HUES48 (cell line): ENCODE measurements around the gene ACAT1.
"Not testable (repeated sequence)": the region's sequence is repeated elsewhere in the genome, so short reads cannot be mapped to it uniquely, and the experiment has no call there.

Experiments
- H3K27ac ChIP-seq: one replicate; pipeline ENCODE4 v1.7.0; 2013; ENCODE audit warnings: low read depth, low read length, inconsistent platforms
- H3K27me3 ChIP-seq: 2 replicates; pipeline ENCODE4 v1.6.1; 2013; ENCODE audit warnings: mild to moderate bottlenecking, low read length; ENCODE audit not compliant: control insufficient read depth, insufficient read depth
- H3K36me3 ChIP-seq: 2 replicates; pipeline ENCODE4 v1.6.1; 2013; ENCODE audit warnings: low read length; ENCODE audit not compliant: control insufficient read depth, insufficient read depth
- H3K4me1 ChIP-seq: 2 replicates; pipeline ENCODE4 v1.6.1; 2013; ENCODE audit warnings: mild to moderate bottlenecking, low read length; ENCODE audit not compliant: control insufficient read depth, insufficient read depth
- H3K4me3 ChIP-seq: 2 replicates; pipeline ENCODE4 v1.5.1; 2013; ENCODE audit warnings: mild to moderate bottlenecking, low read depth, low read length
- H3K9ac ChIP-seq: 2 replicates; pipeline ENCODE4 v1.6.1; 2013; ENCODE audit warnings: mild to moderate bottlenecking, low read depth, low read length, moderate library complexity
- H3K9me3 ChIP-seq: 2 replicates; pipeline ENCODE4 v1.6.1; 2013; ENCODE audit warnings: low read length; ENCODE audit not compliant: control insufficient read depth, insufficient read depth

The ACAT1 gene

GRCh38 chr11:108117746-108118371 is 3.5 kb upstream of the ACAT1 start:
- Histone ChIP-seq H3K9me3 (no peaks in the 10 kb centered on the region), H3K27ac (no peak overlapping the region), H3K27me3 (peaks cover 5% of the 10 kb centered on the region; the same call in 1 of the 2 replicates), H3K4me3 (no peak overlapping the region), H3K36me3 (no peaks in the 10 kb centered on the region), H3K4me1 (peaks cover 6% of the 10 kb centered on the region; the same call in 1 of the 2 replicates), H3K9ac (no peak overlapping the region)

GRCh38 chr11:108120936-108121273 is 462 bp upstream of the ACAT1 start:
- not testable (repeated sequence) for H3K27ac ChIP-seq, H3K36me3 ChIP-seq, H3K27me3 ChIP-seq, H3K9ac ChIP-seq, H3K9me3 ChIP-seq, H3K4me1 ChIP-seq
- peak overlapping the region; percentile 72 for H3K4me3 ChIP-seq

DNA sequence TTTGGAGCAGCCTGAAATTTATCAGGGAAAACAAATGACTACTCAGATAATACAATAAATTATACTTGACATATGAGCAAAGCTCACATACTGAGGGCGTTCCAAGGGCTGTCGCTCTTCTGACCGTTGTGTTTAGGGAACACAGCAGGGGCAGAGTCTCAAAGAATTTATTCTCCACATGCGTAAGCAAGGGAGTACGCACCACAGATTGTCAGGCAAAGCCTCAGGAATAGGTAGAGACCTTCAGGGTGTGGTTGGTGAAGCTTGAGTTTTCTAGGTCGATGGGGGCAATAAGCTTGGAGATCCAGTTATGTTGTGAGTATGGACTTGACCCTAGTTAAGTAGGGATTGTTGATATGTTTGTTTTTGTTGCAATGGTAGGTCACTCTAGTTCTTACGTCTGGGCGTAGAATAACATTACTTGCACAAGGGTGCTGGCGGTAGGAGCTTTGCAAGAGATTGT is 830 bp downstream of the ACAT1 start:
- no peaks in the 10 kb centered on the region for H3K4me1 ChIP-seq
- no peaks in the 10 kb centered on the region for H3K36me3 ChIP-seq
- H3K27me3 ChIP-seq, result peaks cover 5% of the 10 kb centered on the region; the same call in 1 of the 2 replicates
- peak overlapping the region; percentile 72 for H3K4me3 ChIP-seq
- H3K9me3 ChIP-seq, result no peaks in the 10 kb centered on the region
- H3K9ac ChIP-seq, result no peak overlapping the region
- no peak overlapping the region for H3K27ac ChIP-seq

GRCh38 chr11:108125096-108125495 is 3.7 kb downstream of the ACAT1 start:
- Histone ChIP-seq H3K4me3 (no peak overlapping the region), H3K27me3 (peaks cover 5% of the 10 kb centered on the region; the same call in 1 of the 2 replicates), H3K36me3 (no peaks in the 10 kb centered on the region), H3K27ac (no peak overlapping the region), H3K9ac (no peak overlapping the region), H3K4me1 (no peaks in the 10 kb centered on the region), H3K9me3 (no peaks in the 10 kb centered on the region)

DNA sequence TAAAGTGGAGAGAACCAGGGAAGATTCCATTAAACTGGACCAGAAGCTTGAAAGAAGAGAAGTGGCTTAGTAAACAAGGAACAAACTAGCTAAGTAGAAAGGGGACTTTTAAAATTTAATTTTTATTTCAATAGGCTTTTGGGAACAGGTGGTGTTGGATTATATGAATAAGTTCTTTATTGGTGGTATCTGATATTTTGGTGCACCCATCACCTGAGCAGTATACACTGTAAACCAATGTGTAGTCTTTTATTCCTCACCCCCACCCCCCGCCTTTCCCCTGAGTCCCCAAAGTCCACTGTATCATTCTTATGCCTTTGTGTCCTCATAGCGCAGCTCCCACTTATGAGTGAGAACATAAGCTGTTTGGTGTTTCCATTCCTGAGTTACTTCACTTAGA is 7.4 kb downstream of the ACAT1 start:
- H3K27me3 ChIP-seq, result no peaks in the 10 kb centered on the region
- H3K9me3 ChIP-seq, result no peaks in the 10 kb centered on the region
- no peak overlapping the region for H3K27ac ChIP-seq
- H3K4me3 ChIP-seq, result no peak overlapping the region
- no peaks in the 10 kb centered on the region for H3K4me1 ChIP-seq
- H3K9ac ChIP-seq, result no peak overlapping the region
- no peaks in the 10 kb centered on the region; the same call in 1 of the 2 replicates for H3K36me3 ChIP-seq

- H3K9ac ChIP-seq, result no peak overlapping the region
- H3K27me3 ChIP-seq, result no peaks in the 10 kb centered on the region
- no peaks in the 10 kb centered on the region for H3K4me1 ChIP-seq
- H3K27ac ChIP-seq, result no peak overlapping the region
- no peaks in the 10 kb centered on the region for H3K9me3 ChIP-seq
- no peak overlapping the region for H3K4me3 ChIP-seq
- H3K36me3 ChIP-seq, result peaks cover 10% of the 10 kb centered on the region; the same call in 1 of the 2 replicates
Measured at GRCh38 chr11:108131993-108132392, 10.6 kb downstream of the ACAT1 start.

- H3K9me3 ChIP-seq, H3K27me3 ChIP-seq, H3K9ac ChIP-seq, H3K36me3 ChIP-seq, H3K4me1 ChIP-seq, H3K4me3 ChIP-seq, H3K27ac ChIP-seq: not testable (repeated sequence)
Measured at GRCh38 chr11:108132993-108133538, 11.7 kb downstream of the ACAT1 start.

- H3K27ac ChIP-seq, result no peak overlapping the region
- no peaks in the 10 kb centered on the region for H3K9me3 ChIP-seq
- peaks cover 16% of the 10 kb centered on the region; the same call in 1 of the 2 replicates for H3K36me3 ChIP-seq
- H3K27me3 ChIP-seq, result no peaks in the 10 kb centered on the region
- H3K4me3 ChIP-seq, result no peak overlapping the region
- no peak overlapping the region for H3K9ac ChIP-seq
- H3K4me1 ChIP-seq, result no peaks in the 10 kb centered on the region
Measured at GRCh38 chr11:108135845-108136544, 14.6 kb downstream of the ACAT1 start.

DNA sequence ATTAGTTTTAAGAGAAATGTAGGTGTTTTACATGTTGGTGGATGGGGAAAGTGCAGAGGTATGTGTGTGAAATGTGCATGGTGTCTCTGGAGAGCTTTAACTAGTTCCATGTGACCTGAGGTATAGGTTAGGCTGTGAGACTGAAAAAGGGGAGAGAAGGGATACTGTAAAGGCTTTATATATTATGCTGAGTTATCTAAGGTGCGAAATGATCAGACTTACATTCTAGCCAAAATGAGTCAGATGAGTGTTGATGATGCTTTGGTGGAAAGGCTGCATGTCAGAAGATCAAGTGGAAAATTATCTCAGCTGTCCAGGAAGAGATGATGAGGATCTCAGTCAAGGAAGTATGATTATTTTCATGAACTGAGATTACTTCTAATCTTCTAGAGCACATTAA is 15.8 kb downstream of the ACAT1 start:
- Histone ChIP-seq H3K4me1 (no peaks in the 10 kb centered on the region), H3K27me3 (no peaks in the 10 kb centered on the region), H3K4me3 (no peak overlapping the region), H3K9ac (no peak overlapping the region), H3K9me3 (no peaks in the 10 kb centered on the region), H3K27ac (no peak overlapping the region), H3K36me3 (peaks cover 25% of the 10 kb centered on the region)

DNA sequence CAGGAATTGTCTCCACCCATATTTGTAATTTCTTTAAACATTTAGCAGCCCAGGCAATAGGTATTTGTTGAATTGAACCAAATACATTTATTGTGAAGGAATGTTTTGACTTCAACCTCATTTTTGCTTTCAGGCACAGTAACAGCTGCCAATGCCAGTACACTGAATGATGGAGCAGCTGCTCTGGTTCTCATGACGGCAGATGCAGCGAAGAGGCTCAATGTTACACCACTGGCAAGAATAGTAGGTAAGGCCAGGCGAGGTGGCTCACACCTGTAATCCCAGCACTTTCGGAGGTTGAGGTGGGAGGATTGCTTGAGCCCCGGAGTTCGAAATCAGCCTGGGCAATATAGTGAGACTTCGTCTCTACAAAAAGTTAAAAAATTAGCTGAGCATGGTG is 20.9 kb downstream of the ACAT1 start:
- H3K9me3 ChIP-seq, result no peaks in the 10 kb centered on the region
- H3K4me3 ChIP-seq, result no peak overlapping the region
- no peak overlapping the region for H3K9ac ChIP-seq
- no peak overlapping the region for H3K27ac ChIP-seq
- no peaks in the 10 kb centered on the region for H3K4me1 ChIP-seq
- H3K27me3 ChIP-seq, result no peaks in the 10 kb centered on the region
- H3K36me3 ChIP-seq, result peaks cover 54% of the 10 kb centered on the region

GRCh38 chr11:108144615-108145014 is 23.2 kb downstream of the ACAT1 start:
- no peaks in the 10 kb centered on the region for H3K9me3 ChIP-seq
- H3K27me3 ChIP-seq, result no peaks in the 10 kb centered on the region
- no peak overlapping the region for H3K4me3 ChIP-seq
- no peak overlapping the region for H3K27ac ChIP-seq
- H3K9ac ChIP-seq, result no peak overlapping the region
- H3K36me3 ChIP-seq, result peaks cover 74% of the 10 kb centered on the region
- H3K4me1 ChIP-seq, result no peaks in the 10 kb centered on the region
